SU-DHL-6 (cell line): Measurements from ENCODE around the gene GON4L.

Experiments used
- CTCF ChIP-seq: fragments of 200-600 bp; sonication (generic); IDR thresholded peaks from one replicate; pipeline ENCODE4 v1.5.1; 2017; ENCODE audit warnings: antibody characterized with exemption, mild to moderate bottlenecking, low read length, moderate library complexity; ENCODE audit not compliant: insufficient read depth, poor library complexity, severe bottlenecking
- EZH2phosphoT487 ChIP-seq: fragments of 200-600 bp; sonication (generic), shearing (Covaris generic); conservative IDR thresholded peaks from 2 replicates; pipeline ENCODE4 v1.6.1; 2018; ENCODE audit warnings: mild to moderate bottlenecking, antibody characterized with exemption, low read length, moderate library complexity, mixed read lengths

GRCh38 chr1:155794605-155795245 is 62.3 kb downstream of the GON4L start:
- TF ChIP-seq CTCF (no peak), EZH2phosphoT487 (no peak)
